ENCODE measurements around the gene APOBEC2. TPM values are rescaled to one million over a fixed set of nuclear protein-coding genes. Genes with fewer than 3 reads are reported as not detected.

Gene APOBEC2
- total and polyA plus RNA-seq, 2 of the 4 experiments (the other 2 are of a cell fraction), result not detected

- Histone ChIP-seq H2BK20ac (ENCODE audit: low read depth, low read length) (no peak overlapping the region), H3K79me1 (ENCODE audit: low read depth in 1 of 2, low read length in 2 of 2) (no peaks in the 10 kb centered on the region), H3K14ac (replicated peaks; ENCODE audit: low read depth, low read length) (peak overlapping the region; percentile 23; the same call in 1 of the 2 replicates), H3K56ac (ENCODE audit: extremely low read depth, insufficient read depth, low read length) (no peak overlapping the region), H4K20me1 (ENCODE audit: insufficient read depth, low read length) (no peaks in the 10 kb centered on the region), H4K5ac (ENCODE audit: low read depth, low read length) (no peak overlapping the region), H3K9me3 (ENCODE audit: control insufficient read depth, insufficient read depth, low read length) (no peaks in the 10 kb centered on the region), H3K4ac (ENCODE audit: low read depth, low read length) (no peak overlapping the region), H3K27ac (ENCODE audit: insufficient read depth, low read length) (no peak overlapping the region), H3K4me3 (ENCODE audit: insufficient read depth, low read depth, low read length) (no peak overlapping the region), H4K8ac (ENCODE audit: low read depth in 2 of 2, low read length in 2 of 2) (no peak overlapping the region), H3K27me3 (ENCODE audit: control insufficient read depth, insufficient read depth, low read length) (no peaks in the 10 kb centered on the region), H3K9ac (ENCODE audit: low read depth, low read length) (no peak overlapping the region), H3K4me1 (ENCODE audit: control insufficient read depth, insufficient read depth, low read length) (peaks cover 12% of the 10 kb centered on the region), H2BK15ac (ENCODE audit: low read depth, low read length) (no peak overlapping the region), H4K91ac (ENCODE audit: insufficient read depth, low read depth, low read length) (no peak overlapping the region; the same call in 1 of the 2 replicates), H2AFZ (replicated peaks; ENCODE audit: low read length, poor library complexity) (no peak overlapping the region), H3K36me3 (ENCODE audit: control insufficient read depth, insufficient read depth, low read length) (no peaks in the 10 kb centered on the region), H3K4me2 (ENCODE audit: low read depth, low read length) (no peak overlapping the region), H2AK5ac (ENCODE audit: low read depth, low read length) (no peak overlapping the region), H2AK9ac (replicated peaks; ENCODE audit: low read depth, low read length, poor library complexity) (no peak overlapping the region), H2BK120ac (ENCODE audit: low read depth, low read length) (no peak overlapping the region), H2BK5ac (ENCODE audit: low read depth, low read length, poor library complexity, severe bottlenecking) (no peak overlapping the region), H3K23ac (ENCODE audit: low read depth, low read length) (no peak overlapping the region), H3K18ac (ENCODE audit: low read depth, low read length) (no peak overlapping the region), H3K9me1 (ENCODE audit: insufficient read depth, low read length) (no peaks in the 10 kb centered on the region)
- no TSS peak for BruUV-seq (replicated peaks)
- WGBS, 2 experiments (ENCODE audit: extremely low coverage in 2 of 2, insufficient read length in 1 of 2), result no CpG with 5 or more reads among the region's 2 CpGs
- no peak for TF ChIP-seq MAZ (IDR thresholded peaks at IDR 0.05; ENCODE audit: borderline replicate concordance, low read depth, low read length)
- TF ChIP-seq CTCF (conservative IDR thresholded peaks at IDR 0.05; ENCODE audit: low read depth, low read length), result no peak
- no peak for TF ChIP-seq BHLHE40 (IDR thresholded peaks at IDR 0.05; ENCODE audit: low read depth, low read length)
- no peak for TF ChIP-seq NFE2L2 (IDR thresholded peaks at IDR 0.05; ENCODE audit: low read depth, low read length)
- no peak for TF ChIP-seq MAFK (IDR thresholded peaks at IDR 0.05; ENCODE audit: low read depth, low read length)
- TF ChIP-seq MXI1 (IDR thresholded peaks at IDR 0.05; ENCODE audit: borderline replicate concordance, low read depth, low read length), result no peak
- no peak for TF ChIP-seq RFX5 (IDR thresholded peaks at IDR 0.05; ENCODE audit: low read depth, low read length)
- no peak for TF ChIP-seq CHD1 (IDR thresholded peaks at IDR 0.05; ENCODE audit: low read depth, low read length)
- no peak for TF ChIP-seq RAD21 (IDR thresholded peaks at IDR 0.05; ENCODE audit: low read length)
- TF ChIP-seq CEBPB (IDR thresholded peaks at IDR 0.05; ENCODE audit: low read depth, low read length), result no peak
- no peak for TF ChIP-seq FOS (IDR thresholded peaks at IDR 0.05; ENCODE audit: low read depth, low read length)
- TF ChIP-seq ELK1 (IDR thresholded peaks at IDR 0.05; ENCODE audit: borderline replicate concordance, low read depth, low read length), result no peak
- TF ChIP-seq POLR2A (IDR thresholded peaks at IDR 0.05; ENCODE audit: low read depth, low read length), result no peak
- no peak for TF ChIP-seq USF2 (IDR thresholded peaks at IDR 0.05; ENCODE audit: low read depth, low read length)
- POLR2A ChIA-PET (ENCODE audit: unreplicated experiment), result no interaction called here
- ATAC-seq (ENCODE audit: low read depth) (no peak), DNase-seq (no peak)
- CTCF ChIA-PET, result no interaction called here
- dilution Hi-C loops (cut with HindIII; ENCODE audit: low sequenced_read_pairs, unreplicated experiment), result no loop called here
- intact Hi-C loops (cut with micrococcal nuclease), result no loop called here
- in situ Hi-C loops (cut with MboI; ENCODE audit: low sequenced_read_pairs), result no loop called here
Measured at GRCh38 chr6:41058783-41059181, 5.8 kb downstream of the APOBEC2 start.
